Activated T-helper 1 cell treated with Interleukin-2 at 50 U/mL for 16 hours (primary cell): ENCODE data around the gene ATP5F1C.
"Not testable (repeated sequence)": the region's sequence is repeated elsewhere in the genome, so short reads cannot be mapped to it uniquely, and the experiment has no call there.

Experiments used
- DNase-seq: peaks from one replicate; pipeline ENCODE4 v3.0.0-alpha.2; 2020; ENCODE audit warnings: low read depth

ATP5F1C gene

GRCh38 chr10:7787857-7788638, at the start of gene ATP5F1C, which contains the start of gene KIN:
ATP5F1C (plus strand) TSS chr10:7788177; CDS start chr10:7788208, 31 bp downstream.
KIN (minus strand) TSS chr10:7787993; CDS start chr10:7787933, 60 bp downstream.
- peak; percentile 95 for DNase-seq

- DNase-seq: no peak
Measured at GRCh38 chr10:7738536-7739407, 49.2 kb upstream of the ATP5F1C start.

GRCh38 chr10:7744307-7744706, 43.7 kb upstream of the ATP5F1C start:
- no peak for DNase-seq

- not testable (repeated sequence) for DNase-seq
Measured at GRCh38 chr10:7748637-7749036, 39.3 kb upstream of the ATP5F1C start.

- no peak for DNase-seq
Measured at GRCh38 chr10:7750222-7750621, 37.8 kb upstream of the ATP5F1C start.

- no peak for DNase-seq
Measured at GRCh38 chr10:7752251-7752650, 35.7 kb upstream of the ATP5F1C start.

GRCh38 chr10:7755103-7755502, 32.9 kb upstream of the ATP5F1C start:
- no peak for DNase-seq

GRCh38 chr10:7756360-7756992, 31.5 kb upstream of the ATP5F1C start:
- no peak for DNase-seq

GRCh38 chr10:7763929-7764328, 24.0 kb upstream of the ATP5F1C start:
- DNase-seq: no peak

- no peak for DNase-seq
Measured at GRCh38 chr10:7766241-7766640, 21.7 kb upstream of the ATP5F1C start.

GRCh38 chr10:7767209-7767608, 20.8 kb upstream of the ATP5F1C start:
- DNase-seq: no peak

GRCh38 chr10:7768417-7768816, 19.6 kb upstream of the ATP5F1C start:
- no peak for DNase-seq

- no peak for DNase-seq
Measured at GRCh38 chr10:7773845-7774801, 13.9 kb upstream of the ATP5F1C start.

GRCh38 chr10:7776777-7777176, 11.2 kb upstream of the ATP5F1C start:
- DNase-seq: no peak

- not testable (repeated sequence) for DNase-seq
Measured at GRCh38 chr10:7782194-7782593, 5.8 kb upstream of the ATP5F1C start.

- DNase-seq: no peak
Measured at GRCh38 chr10:7786430-7786829, 1.5 kb upstream of the ATP5F1C start.

- DNase-seq: no peak
Measured at GRCh38 chr10:7787150-7787856, 674 bp upstream of the ATP5F1C start.

- DNase-seq: no peak
Measured at GRCh38 chr10:7788639-7789286, 786 bp downstream of the ATP5F1C start.

GRCh38 chr10:7789390-7789789, 1.4 kb downstream of the ATP5F1C start:
- no peak for DNase-seq

- DNase-seq: no peak
Measured at GRCh38 chr10:7792541-7792940, 4.6 kb downstream of the ATP5F1C start.
